PC-3 (cell line): Measurements from ENCODE around the gene SH3GL3. TPM values are rescaled to one million over a fixed set of nuclear protein-coding genes. Genes with fewer than 3 reads are reported as not detected.

Source experiments
- ATAC-seq: fragments of 200-7000 bp; cut with Tn5 transposase; 2 replicates; pipeline ENCODE4 v1.9.1; 2020; ENCODE audit warnings: mild to moderate bottlenecking, moderate library complexity
- BruUV-seq: library from RNA; stranded (reverse); fragments of 400-500 nt; replicated peaks from 2 replicates; lab custom pipeline; 2021; lab: Mats Ljungman, UMichigan
- CTCF ChIA-PET: fragments of 300-600 bp; sonication (Branson Sonifier 250); formaldehyde crosslinking; loops from one replicate; lab custom pipeline; 2022; ENCODE audit warnings: antibody characterized with exemption; lab: Charles Lee
- POLR2A ChIA-PET: fragments of 300-600 bp; sonication (Branson Sonifier 250); formaldehyde crosslinking; loops from one replicate; lab custom pipeline; 2022; ENCODE audit warnings: antibody characterized with exemption; ENCODE audit not compliant: unreplicated experiment; lab: Charles Lee
- DNase-seq: peaks from one replicate; pipeline ENCODE4 v3.0.0-alpha.2; 2015
- H2AFZ ChIP-seq: fragments of 300-600 bp; sonication (generic); 2 replicates; pipeline ENCODE4 v1.6.0; 2016; ENCODE audit warnings: antibody characterized with exemption, low read length
- H3F3A ChIP-seq: fragments of 300-600 bp; sonication (generic); one replicate; pipeline ENCODE4 v1.6.0; 2017; ENCODE audit warnings: antibody characterized with exemption, low read length, control low read depth, mild to moderate bottlenecking; ENCODE audit not compliant: unreplicated experiment
- H3K27ac ChIP-seq: fragments of 300-600 bp; sonication (generic); 2 replicates; pipeline ENCODE4 v1.5.1; 2016; ENCODE audit warnings: mild to moderate bottlenecking, low read length
- H3K27me3 ChIP-seq: fragments of 300-600 bp; sonication (generic); 2 replicates; pipeline ENCODE4 v1.6.1; 2016; ENCODE audit warnings: low read length, mixed read lengths
- H3K36me3 ChIP-seq: fragments of 300-600 bp; sonication (generic); 2 replicates; pipeline ENCODE4 v1.6.1; 2016; ENCODE audit warnings: low read depth, mixed run types, low read length, mixed read lengths
- H3K4me1 ChIP-seq: fragments of 300-600 bp; sonication (generic); 2 replicates; pipeline ENCODE4 v1.5.1; 2016; ENCODE audit warnings: low read length; ENCODE audit not compliant: insufficient read depth
- H3K4me2 ChIP-seq: fragments of 300-600 bp; sonication (generic); 2 replicates; pipeline ENCODE4 v1.6.0; 2016; ENCODE audit warnings: low read length
- H3K4me3 ChIP-seq: fragments of 300-600 bp; sonication (generic); 2 replicates; pipeline ENCODE4 v1.5.1; 2016; ENCODE audit warnings: mild to moderate bottlenecking, low read length, mixed read lengths
- H3K79me2 ChIP-seq: fragments of 300-600 bp; sonication (generic); 2 replicates; pipeline ENCODE4 v1.6.1; 2017; ENCODE audit warnings: low read length, mixed read lengths
- H3K9ac ChIP-seq: fragments of 300-600 bp; sonication (generic); 2 replicates; pipeline ENCODE4 v1.6.0; 2016; ENCODE audit warnings: mild to moderate bottlenecking, low read length
- H3K9me2 ChIP-seq: fragments of 300-600 bp; sonication (generic); replicated peaks from 2 replicates; pipeline ENCODE4 v1.6.1; 2016; ENCODE audit warnings: mixed run types, low read length, mixed read lengths
- H3K9me3 ChIP-seq: fragments of 300-600 bp; sonication (generic); 2 replicates; pipeline ENCODE4 v1.6.1; 2016; ENCODE audit warnings: low read length, mixed read lengths
- H4K20me1 ChIP-seq: fragments of 300-600 bp; sonication (generic); 2 replicates; pipeline ENCODE4 v1.6.1; 2016; ENCODE audit warnings: low read length, mixed read lengths
- EZH2 ChIP-seq: fragments of 300-600 bp; sonication (generic); IDR thresholded peaks from one replicate; pipeline ENCODE4 v1.6.1; 2017; ENCODE audit warnings: antibody characterized with exemption, mild to moderate bottlenecking, low read length; ENCODE audit not compliant: unreplicated experiment
- EZH2phosphoT487 ChIP-seq: fragments of 300-600 bp; sonication (generic); IDR thresholded peaks from 2 replicates; pipeline ENCODE4 v1.6.1; 2018; ENCODE audit warnings: mild to moderate bottlenecking, antibody characterized with exemption, low read length, borderline replicate concordance
- intact Hi-C: fragments of 100-400 bp; cut with micrococcal nuclease; formaldehyde crosslinking; loops from 2 replicates; pipeline ENCODE4 v1.9.0; 2023
- total RNA-seq: library from RNA; depleted of rRNA; stranded (reverse); fragments of >200 nt; gene quantifications from 2 replicates; pipeline ENCODE4 v1.2.3, GENCODE V29; 2014
- TF ChIP-seq, protein P1 (sequence below): fragments of 300-600 bp; sonication (generic); conservative IDR thresholded peaks from 2 replicates; pipeline ENCODE4 v1.5.1; 2017; ENCODE audit warnings: antibody characterized with exemption, low read depth, mild to moderate bottlenecking, low read length

The SH3GL3 gene
- total RNA-seq, 1 experiment from 2014 or later = 3.6 TPM

GRCh38 chr15:83592370-83593040, 145.4 kb downstream of the SH3GL3 start:
- no peaks in the 10 kb centered on the region for H3K9me3 ChIP-seq
- no peak overlapping the region for H3K27ac ChIP-seq
- H3K4me3 ChIP-seq = no peak overlapping the region
- DNase-seq (no peak), ATAC-seq (no peak)
- ChIA-PET CTCF (no interaction called here), POLR2A (no interaction called here)
- H3K9me2 ChIP-seq = no peaks in the 10 kb centered on the region
- no peaks in the 10 kb centered on the region for H3K36me3 ChIP-seq
- H4K20me1 ChIP-seq = no peaks in the 10 kb centered on the region
- TF ChIP-seq, protein P1, sequence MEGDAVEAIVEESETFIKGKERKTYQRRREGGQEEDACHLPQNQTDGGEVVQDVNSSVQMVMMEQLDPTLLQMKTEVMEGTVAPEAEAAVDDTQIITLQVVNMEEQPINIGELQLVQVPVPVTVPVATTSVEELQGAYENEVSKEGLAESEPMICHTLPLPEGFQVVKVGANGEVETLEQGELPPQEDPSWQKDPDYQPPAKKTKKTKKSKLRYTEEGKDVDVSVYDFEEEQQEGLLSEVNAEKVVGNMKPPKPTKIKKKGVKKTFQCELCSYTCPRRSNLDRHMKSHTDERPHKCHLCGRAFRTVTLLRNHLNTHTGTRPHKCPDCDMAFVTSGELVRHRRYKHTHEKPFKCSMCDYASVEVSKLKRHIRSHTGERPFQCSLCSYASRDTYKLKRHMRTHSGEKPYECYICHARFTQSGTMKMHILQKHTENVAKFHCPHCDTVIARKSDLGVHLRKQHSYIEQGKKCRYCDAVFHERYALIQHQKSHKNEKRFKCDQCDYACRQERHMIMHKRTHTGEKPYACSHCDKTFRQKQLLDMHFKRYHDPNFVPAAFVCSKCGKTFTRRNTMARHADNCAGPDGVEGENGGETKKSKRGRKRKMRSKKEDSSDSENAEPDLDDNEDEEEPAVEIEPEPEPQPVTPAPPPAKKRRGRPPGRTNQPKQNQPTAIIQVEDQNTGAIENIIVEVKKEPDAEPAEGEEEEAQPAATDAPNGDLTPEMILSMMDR = no peak
- TF ChIP-seq EZH2 = no peak
- no TSS peak for BruUV-seq
- intact Hi-C loops = no loop called here
- no peaks in the 10 kb centered on the region for H3K79me2 ChIP-seq
- no peak overlapping the region for H3K9ac ChIP-seq
- H3K4me2 ChIP-seq = no peak overlapping the region
- H3F3A ChIP-seq = no peaks in the 10 kb centered on the region
- H2AFZ ChIP-seq = no peak overlapping the region
- no peaks in the 10 kb centered on the region for H3K4me1 ChIP-seq
- no peaks in the 10 kb centered on the region for H3K27me3 ChIP-seq

GRCh38 chr15:83595191-83595590, 148.1 kb downstream of the SH3GL3 start:
- H3K9ac ChIP-seq = no peak overlapping the region
- H3K4me2 ChIP-seq = no peak overlapping the region
- no peaks in the 10 kb centered on the region for H3K27me3 ChIP-seq
- ATAC-seq = no peak
- H3K79me2 ChIP-seq = no peaks in the 10 kb centered on the region
- no peaks in the 10 kb centered on the region for H3K9me3 ChIP-seq
- DNase-seq = no peak
- no TSS peak for BruUV-seq
- ChIA-PET CTCF (no interaction called here), POLR2A (no interaction called here)
- no peak for TF ChIP-seq EZH2phosphoT487
- H2AFZ ChIP-seq = no peak overlapping the region
- no peaks in the 10 kb centered on the region for H3K36me3 ChIP-seq
- no peaks in the 10 kb centered on the region for H3K4me1 ChIP-seq
- H3K27ac ChIP-seq = no peak overlapping the region
- no peaks in the 10 kb centered on the region for H3F3A ChIP-seq
- intact Hi-C loops = no loop called here
- H3K9me2 ChIP-seq = no peaks in the 10 kb centered on the region
- H3K4me3 ChIP-seq = no peak overlapping the region
- H4K20me1 ChIP-seq = no peaks in the 10 kb centered on the region

- BruUV-seq = no TSS peak
- Histone ChIP-seq H3K79me2 (no peaks in the 10 kb centered on the region), H4K20me1 (no peaks in the 10 kb centered on the region), H3K27me3 (no peaks in the 10 kb centered on the region), H3K9ac (no peak overlapping the region), H3K9me2 (no peaks in the 10 kb centered on the region), H3K4me3 (no peak overlapping the region), H2AFZ (no peak overlapping the region), H3K9me3 (no peaks in the 10 kb centered on the region), H3K4me1 (peaks cover 11% of the 10 kb centered on the region), H3F3A (no peaks in the 10 kb centered on the region), H3K4me2 (no peak overlapping the region), H3K27ac (no peak overlapping the region), H3K36me3 (no peaks in the 10 kb centered on the region)
- intact Hi-C loops = no loop called here
- ChIA-PET POLR2A (no interaction called here), CTCF (no interaction called here)
- DNase-seq (no peak), ATAC-seq (no peak)
- TF ChIP-seq, protein P1 = no peak
- no peak for TF ChIP-seq EZH2phosphoT487
- TF ChIP-seq EZH2 = no peak
Observed at GRCh38 chr15:83598031-83598430, 150.9 kb downstream of the SH3GL3 start.
